ENCODE measurements around the gene GNAZ. TPM values are rescaled to one million over a fixed set of nuclear protein-coding genes. Genes with fewer than 3 reads are reported as not detected.

The GNAZ gene
- total and polyA plus RNA-seq, 2 donors (not counting 1 experiment from before 2014, with no cell fraction given) = 2.8 to 9.1 TPM

DNA sequence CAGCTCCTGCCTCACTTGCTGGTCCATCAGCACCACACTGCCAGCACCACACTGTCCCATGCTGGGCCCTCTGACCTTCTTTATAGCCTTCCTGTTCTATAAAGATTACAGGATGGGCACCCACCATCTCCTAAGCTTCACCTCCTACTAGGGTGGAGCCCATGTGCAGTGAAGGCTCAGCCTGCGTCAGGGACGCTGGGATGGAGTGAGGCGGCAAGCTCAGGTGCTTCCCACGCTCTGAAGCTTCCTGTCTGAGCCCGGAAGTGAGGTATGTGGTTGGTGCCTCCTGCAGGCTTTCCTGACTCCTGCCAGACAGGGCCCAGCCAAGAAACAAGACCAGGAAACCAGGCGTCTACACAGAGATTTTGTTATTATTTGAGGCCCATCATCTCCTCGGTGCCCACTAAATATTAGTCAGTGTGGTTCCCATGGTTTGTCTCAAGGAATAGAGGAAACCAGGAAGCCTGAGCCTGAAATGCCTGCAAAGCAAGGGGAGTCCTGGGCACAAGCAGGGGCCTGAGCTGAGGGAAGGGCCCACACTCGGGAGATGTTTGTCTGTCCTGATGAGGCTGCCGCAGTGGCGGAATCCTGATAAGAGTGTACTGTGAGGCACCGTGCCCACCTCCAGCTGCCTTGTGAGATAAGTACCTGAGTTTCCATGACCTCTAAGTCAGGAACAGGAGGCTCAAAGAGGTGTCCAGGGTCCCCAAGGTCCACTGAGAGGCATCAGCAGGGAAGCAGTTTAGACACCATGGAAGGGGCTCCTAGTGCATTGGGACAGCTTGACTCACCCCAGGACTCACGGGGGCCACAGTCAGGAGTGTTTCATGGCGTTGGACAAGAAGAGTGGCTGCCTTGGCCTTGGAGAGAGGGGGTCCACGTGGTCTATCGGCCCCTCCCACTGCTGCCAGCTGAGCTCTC, 49.4 kb downstream of the GNAZ start:
- WGBS (ENCODE audit: insufficient coverage) = 66% methylated on average over 14 of the region's 15 CpGs
- Mint-ChIP-seq H3K9me3 (ENCODE audit: insufficient read depth) (no peaks in the 10 kb centered on the region), H3K4me1 (peaks cover 14% of the 10 kb centered on the region), H3K4me3 (no peak overlapping the region), H3K27ac (peak overlapping the region; percentile 73), H3K27me3 (no peaks in the 10 kb centered on the region)
- ChIA-PET POLR2A (no interaction called here), CTCF (interaction anchor here (0.6 to 6.7 kb wide), 5 partner anchors 8 to 161 kb away, joined by 3 to 84 read pairs (median 5); partner anchors contain the start of gene GNAZ)
- DNase-seq = peak; percentile 56
- H3K27me3 ChIP-seq (replicated peaks in 1 of 4; ENCODE audit: control extremely low read depth in 1 of 4, control insufficient read depth in 3 of 4, insufficient read depth in 4 of 4, low read length in 3 of 4) = no peaks in the 10 kb centered on the region
- H3K27ac ChIP-seq (ENCODE audit: low read length in 2 of 2) = peak overlapping the region in 1 of 2 donors; percentile 19
- H3K9ac ChIP-seq (ENCODE audit: low read length) = no peak overlapping the region
- H3K36me3 ChIP-seq (replicated peaks in 1 of 2; ENCODE audit: control extremely low read depth in 1 of 2, control insufficient read depth in 1 of 2, extremely low read depth in 1 of 2, insufficient read depth in 2 of 2, low read length in 1 of 2) = no peaks in the 10 kb centered on the region
- no peaks in the 10 kb centered on the region for H4K20me1 ChIP-seq (ENCODE audit: control insufficient read depth, insufficient read depth, low read length, poor library complexity, severe bottlenecking)
- no peak overlapping the region for H3K4me3 ChIP-seq (ENCODE audit: control extremely low read depth in 1 of 5, extremely low read depth in 1 of 5, insufficient read depth in 1 of 5, low read depth in 2 of 5, low read length in 4 of 5)
- TF ChIP-seq EZH2 (IDR thresholded peaks at IDR 0.05; ENCODE audit: borderline replicate concordance, insufficient read depth, low read depth, low read length, poor library complexity, severe bottlenecking) = no peak
- no peak for TF ChIP-seq CTCF (IDR thresholded peaks at IDR 0.05)
- H2AFZ ChIP-seq (ENCODE audit: insufficient read depth, low read depth, low read length, poor library complexity, severe bottlenecking) = peak overlapping the region; percentile 79
- no peaks in the 10 kb centered on the region for H3K79me2 ChIP-seq (ENCODE audit: control insufficient read depth, insufficient read depth, low read length)
- no peaks in the 10 kb centered on the region for H3K9me3 ChIP-seq (ENCODE audit: control extremely low read depth in 1 of 3, control insufficient read depth in 2 of 3, insufficient read depth in 1 of 3, low read length in 2 of 3)
- no peak for ATAC-seq (ENCODE audit: low read depth)
- intact Hi-C loops (cut with micrococcal nuclease) = no loop called here
- H3K4me1 ChIP-seq (ENCODE audit: control insufficient read depth in 2 of 2, insufficient read depth in 2 of 2, low read length in 2 of 2) = peaks cover 5 to 12% of the 10 kb centered on the region in 2 donors
- peak overlapping the region; percentile 52 for H3K4me2 ChIP-seq (replicated peaks; ENCODE audit: low read depth, low read length, poor library complexity, severe bottlenecking)

- CTCF ChIA-PET = interaction anchor here (0.6 to 6.7 kb wide), 4 partner anchors 17 to 162 kb away, joined by 3 to 84 read pairs (median 4); partner anchors contain the start of gene GNAZ
- no peaks in the 10 kb centered on the region for H3K79me2 ChIP-seq (ENCODE audit: control insufficient read depth, insufficient read depth, low read length)
- no peak for TF ChIP-seq EZH2 (IDR thresholded peaks at IDR 0.05; ENCODE audit: borderline replicate concordance, insufficient read depth, low read depth, low read length, poor library complexity, severe bottlenecking)
- no peak for TF ChIP-seq CTCF (IDR thresholded peaks at IDR 0.05)
- no peaks in the 10 kb centered on the region for H4K20me1 ChIP-seq (ENCODE audit: control insufficient read depth, insufficient read depth, low read length, poor library complexity, severe bottlenecking)
- H2AFZ ChIP-seq (ENCODE audit: insufficient read depth, low read depth, low read length, poor library complexity, severe bottlenecking) = no peak overlapping the region
- POLR2A ChIA-PET = no interaction called here
- Mint-ChIP-seq H3K4me3 (no peak overlapping the region), H3K27ac (no peak overlapping the region), H3K27me3 (no peaks in the 10 kb centered on the region), H3K4me1 (peaks cover 14% of the 10 kb centered on the region), H3K9me3 (ENCODE audit: insufficient read depth) (no peaks in the 10 kb centered on the region)
- DNase-seq (no peak), ATAC-seq (ENCODE audit: low read depth) (no peak)
- WGBS (ENCODE audit: insufficient coverage) = 87% methylated on average over 3 of the region's 7 CpGs
- H3K4me1 ChIP-seq (ENCODE audit: control insufficient read depth in 2 of 2, insufficient read depth in 2 of 2, low read length in 2 of 2) = peaks cover 5 to 12% of the 10 kb centered on the region in 2 donors
- no peak overlapping the region for H3K27ac ChIP-seq (ENCODE audit: low read length in 2 of 2)
- no peak overlapping the region for H3K4me2 ChIP-seq (replicated peaks; ENCODE audit: low read depth, low read length, poor library complexity, severe bottlenecking)
- H3K4me3 ChIP-seq (ENCODE audit: control extremely low read depth in 1 of 5, extremely low read depth in 1 of 5, insufficient read depth in 1 of 5, low read depth in 2 of 5, low read length in 4 of 5) = no peak overlapping the region
- H3K9me3 ChIP-seq (ENCODE audit: control extremely low read depth in 1 of 3, control insufficient read depth in 2 of 3, insufficient read depth in 1 of 3, low read length in 2 of 3) = no peaks in the 10 kb centered on the region
- H3K27me3 ChIP-seq (replicated peaks in 1 of 4; ENCODE audit: control extremely low read depth in 1 of 4, control insufficient read depth in 3 of 4, insufficient read depth in 4 of 4, low read length in 3 of 4) = no peaks in the 10 kb centered on the region
- intact Hi-C loops (cut with micrococcal nuclease) = no loop called here
- no peak overlapping the region for H3K9ac ChIP-seq (ENCODE audit: low read length)
- H3K36me3 ChIP-seq (replicated peaks in 1 of 2; ENCODE audit: control extremely low read depth in 1 of 2, control insufficient read depth in 1 of 2, extremely low read depth in 1 of 2, insufficient read depth in 2 of 2, low read length in 1 of 2) = no peaks in the 10 kb centered on the region
Observed at GRCh38 chr22:23120415-23120899, 50.1 kb downstream of the GNAZ start.

Data from B cell (primary cell).